Measurements from ENCODE around the gene GALNT18.

The GALNT18 gene

GRCh38 chr11:11332141-11332710 is 289.6 kb downstream of the GALNT18 start:
- TF ChIP-seq, protein P1, sequence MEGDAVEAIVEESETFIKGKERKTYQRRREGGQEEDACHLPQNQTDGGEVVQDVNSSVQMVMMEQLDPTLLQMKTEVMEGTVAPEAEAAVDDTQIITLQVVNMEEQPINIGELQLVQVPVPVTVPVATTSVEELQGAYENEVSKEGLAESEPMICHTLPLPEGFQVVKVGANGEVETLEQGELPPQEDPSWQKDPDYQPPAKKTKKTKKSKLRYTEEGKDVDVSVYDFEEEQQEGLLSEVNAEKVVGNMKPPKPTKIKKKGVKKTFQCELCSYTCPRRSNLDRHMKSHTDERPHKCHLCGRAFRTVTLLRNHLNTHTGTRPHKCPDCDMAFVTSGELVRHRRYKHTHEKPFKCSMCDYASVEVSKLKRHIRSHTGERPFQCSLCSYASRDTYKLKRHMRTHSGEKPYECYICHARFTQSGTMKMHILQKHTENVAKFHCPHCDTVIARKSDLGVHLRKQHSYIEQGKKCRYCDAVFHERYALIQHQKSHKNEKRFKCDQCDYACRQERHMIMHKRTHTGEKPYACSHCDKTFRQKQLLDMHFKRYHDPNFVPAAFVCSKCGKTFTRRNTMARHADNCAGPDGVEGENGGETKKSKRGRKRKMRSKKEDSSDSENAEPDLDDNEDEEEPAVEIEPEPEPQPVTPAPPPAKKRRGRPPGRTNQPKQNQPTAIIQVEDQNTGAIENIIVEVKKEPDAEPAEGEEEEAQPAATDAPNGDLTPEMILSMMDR (IDR thresholded peaks at IDR 0.05; ENCODE audit: insufficient read depth, low read depth, low read length, missing control alignments) = no peak
- peak; percentile 59 for DNase-seq (ENCODE audit: low read depth)
- no peak overlapping the region for H3K4me3 ChIP-seq (ENCODE audit: low read length)

GRCh38 chr11:11329062-11329806 is 292.6 kb downstream of the GALNT18 start:
- TF ChIP-seq, protein P1 (IDR thresholded peaks at IDR 0.05; ENCODE audit: insufficient read depth, low read depth, low read length, missing control alignments) = no peak
- H3K4me3 ChIP-seq (ENCODE audit: low read length) = no peak overlapping the region
- DNase-seq (ENCODE audit: low read depth) = peak; percentile 62

DNA sequence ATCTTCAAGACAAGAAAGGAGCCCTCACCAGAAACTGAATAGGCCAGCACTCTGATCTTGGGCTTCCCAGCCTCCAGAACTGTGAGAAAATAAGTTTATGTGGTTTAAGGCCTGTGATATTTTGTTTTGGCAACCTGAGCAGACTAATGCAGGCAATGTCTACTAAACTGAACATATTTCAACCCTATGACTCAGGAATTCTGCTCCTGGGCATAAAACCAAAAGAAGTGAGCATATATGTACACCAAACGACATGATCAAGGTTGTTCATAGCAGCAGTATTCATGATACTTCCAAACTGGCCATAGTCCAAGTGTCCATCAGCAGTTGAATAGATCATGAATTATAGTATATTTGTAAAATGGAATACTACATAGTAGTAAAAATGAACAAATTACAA is 297.7 kb downstream of the GALNT18 start:
- TF ChIP-seq, protein P1 (IDR thresholded peaks at IDR 0.05; ENCODE audit: insufficient read depth, low read depth, low read length, missing control alignments) = no peak
- H3K4me3 ChIP-seq (ENCODE audit: low read length) = no peak overlapping the region
- peak; percentile 86 for DNase-seq (ENCODE audit: low read depth)

GRCh38 chr11:11322101-11322500 is 299.7 kb downstream of the GALNT18 start:
- TF ChIP-seq, protein P1 (IDR thresholded peaks at IDR 0.05; ENCODE audit: insufficient read depth, low read depth, low read length, missing control alignments) = no peak
- DNase-seq (ENCODE audit: low read depth) = no peak
- no peak overlapping the region for H3K4me3 ChIP-seq (ENCODE audit: low read length)

DNA sequence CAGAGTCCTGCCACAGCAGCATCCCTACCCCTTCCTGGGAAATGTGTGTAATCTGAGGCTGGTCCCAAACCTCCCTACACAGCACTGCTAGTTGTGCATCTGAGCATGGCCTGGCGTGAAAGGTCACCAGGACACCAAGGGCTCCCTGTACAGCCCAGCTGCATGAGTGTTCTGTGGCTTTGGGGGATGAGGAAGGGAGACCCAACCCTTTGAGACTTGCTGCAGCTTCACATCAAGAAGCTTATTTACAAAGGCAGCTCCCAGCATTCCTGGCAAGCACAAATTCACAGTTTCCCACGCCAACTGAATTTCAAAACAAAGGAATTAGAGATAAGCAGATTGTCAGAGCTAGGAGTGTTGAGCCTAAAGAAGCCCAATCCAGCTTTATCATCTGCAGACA is 301.0 kb downstream of the GALNT18 start:
- no peak for DNase-seq (ENCODE audit: low read depth)
- no peak overlapping the region for H3K4me3 ChIP-seq (ENCODE audit: low read length)
- TF ChIP-seq, protein P1 (IDR thresholded peaks at IDR 0.05; ENCODE audit: insufficient read depth, low read depth, low read length, missing control alignments) = no peak

- TF ChIP-seq, protein P1 (IDR thresholded peaks at IDR 0.05; ENCODE audit: insufficient read depth, low read depth, low read length, missing control alignments) = no peak
- no peak for DNase-seq (ENCODE audit: low read depth)
- no peak overlapping the region for H3K4me3 ChIP-seq (ENCODE audit: low read length)
Observed at GRCh38 chr11:11318961-11319360, 302.8 kb downstream of the GALNT18 start.

DNA sequence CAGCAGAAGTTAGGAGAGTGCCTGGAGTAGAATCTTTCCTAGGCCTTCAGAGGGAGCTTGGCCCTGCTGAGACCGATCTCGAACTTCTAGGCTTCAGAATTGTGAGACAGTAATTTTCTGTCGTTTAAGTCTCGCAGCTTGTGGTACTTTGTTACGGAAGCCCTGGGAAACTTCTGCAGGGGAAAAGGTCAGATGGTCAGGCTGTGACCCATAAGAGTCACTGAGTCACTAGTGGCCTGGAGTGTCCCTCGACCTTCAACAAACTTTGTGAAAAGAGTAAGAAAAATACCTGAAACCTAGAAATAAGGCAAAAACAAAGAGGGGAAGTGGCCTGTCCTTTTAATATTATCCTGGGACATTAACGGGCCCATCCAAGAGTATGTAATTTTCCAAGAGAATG is 303.3 kb downstream of the GALNT18 start:
- no peak overlapping the region for H3K4me3 ChIP-seq (ENCODE audit: low read length)
- DNase-seq (ENCODE audit: low read depth) = no peak
- TF ChIP-seq, protein P1 (IDR thresholded peaks at IDR 0.05; ENCODE audit: insufficient read depth, low read depth, low read length, missing control alignments) = no peak

Measured in epithelial cell of esophagus (primary cell).